GM19025 (cell line): ENCODE results near the gene MFNG.

Source experiments
- ATAC-seq: cut with Tn5 transposase; IDR thresholded peaks from one replicate; pipeline ENCODE4 v1.9.1; 2021; ENCODE audit warnings: mild to moderate bottlenecking, low read depth, moderate library complexity; ENCODE audit not compliant: unreplicated experiment

Gene MFNG

GRCh38 chr22:37497062-37497599 is 10.9 kb upstream of the MFNG start:
- ATAC-seq = no peak

GRCh38 chr22:37496651-37497050 is 10.5 kb upstream of the MFNG start:
- ATAC-seq = no peak

- ATAC-seq = no peak
Observed at GRCh38 chr22:37493979-37494378, 7.8 kb upstream of the MFNG start.

- ATAC-seq = no peak
Observed at GRCh38 chr22:37492428-37493344, 6.5 kb upstream of the MFNG start.

GRCh38 chr22:37491559-37492427 is 5.6 kb upstream of the MFNG start:
- ATAC-seq = no peak

- ATAC-seq = no peak
Observed at GRCh38 chr22:37491106-37491505, 4.9 kb upstream of the MFNG start.

GRCh38 chr22:37489983-37490382 is 3.8 kb upstream of the MFNG start:
- no peak for ATAC-seq

GRCh38 chr22:37488337-37489135 is 2.4 kb upstream of the MFNG start:
- no peak for ATAC-seq

- no peak for ATAC-seq
Observed at GRCh38 chr22:37487571-37487970, 1.4 kb upstream of the MFNG start.

GRCh38 chr22:37487129-37487528 is 945 bp upstream of the MFNG start:
- no peak for ATAC-seq

- ATAC-seq = no peak
Observed at GRCh38 chr22:37485395-37486223, 575 bp downstream of the MFNG start.

- ATAC-seq = no peak
Observed at GRCh38 chr22:37484480-37485394, 1.4 kb downstream of the MFNG start.

- no peak for ATAC-seq
Observed at GRCh38 chr22:37483050-37483449, 3.1 kb downstream of the MFNG start.

GRCh38 chr22:37482244-37482643 is 3.9 kb downstream of the MFNG start:
- ATAC-seq = no peak

- ATAC-seq = no peak
Observed at GRCh38 chr22:37481347-37481907, 4.8 kb downstream of the MFNG start.

- ATAC-seq = no peak
Observed at GRCh38 chr22:37480387-37481346, 5.5 kb downstream of the MFNG start.

GRCh38 chr22:37479196-37479595 is 7.0 kb downstream of the MFNG start:
- no peak for ATAC-seq
